Fibroblast of skin of back (primary cell): ENCODE measurements around the gene LHCGR.
"Not testable (repeated sequence)": the region's sequence is repeated elsewhere in the genome, so short reads cannot be mapped to it uniquely, and the experiment has no call there.

Experiments used
- DNase-seq: peaks from one replicate; pipeline ENCODE4 v3.0.0-alpha.2; 2013

Gene LHCGR

DNA sequence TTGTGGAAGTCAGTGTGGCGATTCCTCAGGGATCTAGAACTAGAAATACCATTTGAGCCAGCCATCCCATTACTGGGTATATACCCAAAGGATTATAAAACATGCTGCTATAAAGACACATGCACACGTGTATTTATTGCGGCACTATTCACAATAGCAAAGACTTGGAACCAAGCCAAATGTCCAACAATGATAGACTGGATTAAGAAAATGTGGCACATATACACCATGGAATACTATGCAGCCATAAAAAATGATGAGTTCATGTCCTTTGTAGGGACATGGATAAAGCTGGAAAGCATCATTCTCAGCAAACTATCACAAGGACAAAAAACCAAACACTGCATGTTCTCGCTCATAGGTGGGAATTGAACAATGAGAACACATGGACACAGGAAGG lies 16.3 kb downstream of the LHCGR start:
- not testable (repeated sequence) for DNase-seq

DNA sequence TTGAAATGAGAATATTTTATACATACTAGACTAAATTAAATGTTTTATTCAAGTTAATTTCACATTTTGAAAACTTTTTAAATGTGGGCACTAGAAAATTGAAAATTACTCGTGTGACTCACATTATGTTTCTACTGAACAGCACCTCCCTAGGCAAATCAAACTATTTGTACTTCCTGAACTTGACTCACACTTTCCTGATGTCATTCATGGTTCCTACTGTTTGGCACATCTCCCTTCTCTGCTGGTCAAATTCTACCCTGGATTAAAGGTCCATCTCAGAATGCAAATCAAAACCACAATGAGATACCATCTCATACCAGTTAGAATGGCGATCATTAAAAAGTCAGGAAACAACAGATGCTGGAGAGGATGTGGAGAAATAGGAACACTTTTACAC lies 16.7 kb downstream of the LHCGR start:
- peak; percentile 76 for DNase-seq

DNA sequence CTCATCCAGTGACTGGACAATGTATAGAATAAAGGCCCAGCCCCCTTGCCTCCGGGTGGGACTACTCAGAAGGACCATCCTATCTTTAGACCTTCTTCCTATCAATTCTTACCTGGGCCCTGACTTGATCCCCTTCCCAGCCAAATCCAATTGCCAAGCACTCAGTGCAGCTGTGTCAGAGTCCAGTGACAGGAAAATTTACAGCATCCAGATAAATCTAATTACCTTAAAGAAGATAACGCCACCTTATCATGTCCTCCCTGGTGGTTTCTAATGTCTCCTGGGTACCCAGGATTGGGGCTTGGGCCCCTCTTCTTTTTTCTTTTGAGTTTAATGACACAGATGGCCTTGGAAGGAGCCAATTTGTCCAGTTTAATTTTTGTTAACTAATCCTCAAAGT lies 19.3 kb downstream of the LHCGR start:
- DNase-seq: no peak

GRCh38 chr2:48734576-48735303 lies 20.8 kb downstream of the LHCGR start:
- peak; percentile 28 for DNase-seq

GRCh38 chr2:48733067-48733503 lies 22.4 kb downstream of the LHCGR start:
- no peak for DNase-seq

- no peak for DNase-seq
These were observed 26.7 kb downstream of the LHCGR start for GRCh38 chr2:48728840-48729239.

DNA sequence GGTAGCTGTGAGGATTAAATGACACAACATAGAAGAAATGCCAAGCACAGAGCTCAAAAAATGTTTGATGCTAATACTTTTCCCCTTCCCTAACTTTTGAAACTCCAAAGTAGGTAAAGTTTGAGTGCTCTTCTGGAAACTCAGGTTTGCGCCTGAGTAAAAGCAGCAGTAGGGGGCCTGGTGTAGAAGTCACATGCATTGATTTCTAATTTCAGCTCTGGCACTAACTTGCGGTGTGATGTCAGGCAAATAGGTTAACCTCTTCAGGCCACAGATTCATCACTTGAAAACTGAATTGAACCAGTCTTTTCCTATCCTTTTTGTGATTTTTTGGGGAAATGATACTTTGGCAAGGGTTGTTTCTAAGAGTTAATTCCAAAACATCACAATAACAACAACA lies 27.2 kb downstream of the LHCGR start:
- no peak for DNase-seq

GRCh38 chr2:48727560-48727959 lies 28.0 kb downstream of the LHCGR start:
- no peak for DNase-seq

- DNase-seq: no peak
These were observed 29.6 kb downstream of the LHCGR start for GRCh38 chr2:48725696-48726494.

DNA sequence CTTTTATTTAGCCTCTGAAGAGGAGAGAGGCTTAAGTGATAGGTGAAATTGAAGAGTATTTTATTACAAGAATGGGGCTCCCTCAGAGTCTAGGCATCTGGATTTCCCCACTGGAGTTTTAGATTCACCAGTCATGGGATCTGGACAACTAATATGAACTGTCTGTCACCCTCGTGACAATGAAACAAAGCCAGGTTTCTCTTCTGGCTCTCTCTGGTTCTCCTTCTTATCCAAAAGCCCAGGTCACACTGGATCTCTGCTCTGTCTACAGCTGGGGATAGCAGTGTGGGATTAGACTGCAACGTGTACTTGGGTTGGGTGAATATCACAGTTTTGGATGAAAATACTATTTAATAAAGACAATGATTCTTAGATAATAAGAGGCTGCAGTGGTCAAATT lies 31.2 kb downstream of the LHCGR start:
- DNase-seq: no peak

DNA sequence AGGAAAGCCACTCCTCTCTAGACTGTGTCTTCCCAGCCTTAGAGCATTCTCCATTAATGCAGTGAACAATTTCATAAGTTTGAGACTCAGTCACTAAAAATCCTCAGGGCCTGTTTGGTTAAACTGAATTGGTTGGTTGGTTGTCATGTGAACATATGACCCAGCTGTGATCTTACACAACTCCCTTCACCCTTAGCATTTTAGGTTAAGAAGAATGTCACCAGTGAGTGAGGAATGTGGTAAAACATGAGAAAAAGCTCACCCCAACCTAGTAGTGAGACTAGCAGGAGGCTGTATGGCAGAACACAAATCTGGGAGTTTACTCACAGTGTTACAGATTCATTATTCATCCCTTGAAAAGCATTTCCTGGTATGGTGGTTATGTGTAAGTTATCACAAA lies 32.4 kb downstream of the LHCGR start:
- DNase-seq: peak; percentile 92

GRCh38 chr2:48722391-48722790 lies 33.1 kb downstream of the LHCGR start:
- no peak for DNase-seq

DNA sequence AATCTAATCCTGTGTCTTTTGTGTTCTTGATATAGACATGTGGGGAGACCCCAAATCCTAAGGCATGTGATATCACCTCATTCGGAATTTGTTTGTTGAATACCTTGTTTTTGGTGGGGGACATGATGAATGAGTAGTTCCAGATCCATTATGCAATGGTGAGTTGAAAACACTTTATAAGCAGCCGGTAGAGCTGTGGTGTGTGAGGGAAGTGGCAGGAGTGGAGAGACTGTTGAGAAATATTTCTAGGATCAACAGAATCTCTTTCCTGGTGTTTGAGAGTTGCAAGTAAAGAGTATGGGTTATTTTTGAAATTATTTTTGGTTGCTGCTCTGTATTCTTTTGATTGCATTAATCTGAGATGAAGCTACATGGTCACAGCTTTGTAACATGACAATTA lies 34.4 kb downstream of the LHCGR start:
- DNase-seq: no peak

GRCh38 chr2:48719480-48720177 lies 35.9 kb downstream of the LHCGR start:
- DNase-seq: peak; percentile 55

GRCh38 chr2:48717846-48718245 lies 37.7 kb downstream of the LHCGR start:
- DNase-seq: no peak

- peak; percentile 49 for DNase-seq
These were observed 39.6 kb downstream of the LHCGR start for GRCh38 chr2:48715956-48716355.

- peak; percentile 69 for DNase-seq
These were observed 40.3 kb downstream of the LHCGR start for GRCh38 chr2:48715042-48715899.

- DNase-seq: no peak
These were observed 41.3 kb downstream of the LHCGR start for GRCh38 chr2:48714245-48714644.

- no peak for DNase-seq
These were observed 41.9 kb downstream of the LHCGR start for GRCh38 chr2:48713647-48714046.

DNA sequence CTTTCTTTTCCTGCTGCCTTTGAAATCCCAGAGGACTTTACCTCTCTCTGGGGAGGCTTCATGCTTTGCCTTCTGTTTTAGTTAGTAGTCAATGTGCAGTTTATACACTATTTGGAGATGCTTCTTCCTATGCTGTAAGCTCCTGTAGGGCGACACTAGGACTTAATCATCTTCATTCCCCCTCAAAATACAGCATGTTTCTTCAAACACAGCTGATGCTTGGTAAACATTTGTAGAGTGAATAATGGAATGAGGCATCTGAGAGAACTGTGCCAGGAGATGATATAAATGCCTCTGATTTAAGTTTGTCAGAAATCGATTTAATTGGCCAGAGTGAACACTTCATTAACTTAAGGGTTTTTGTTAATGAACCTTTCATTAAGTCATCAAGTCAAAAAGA lies 43.4 kb downstream of the LHCGR start:
- DNase-seq: no peak

GRCh38 chr2:48711343-48711742 lies 44.2 kb downstream of the LHCGR start:
- DNase-seq: no peak
